LNCaP clone FGC (cell line): ENCODE data around the gene ANKMY2.
"Not testable (repeated sequence)": the region's sequence is repeated elsewhere in the genome, so short reads cannot be mapped to it uniquely, and the experiment has no call there.

Source experiments
- DNase-seq: peaks from one replicate; pipeline ENCODE4 v3.0.0-alpha.2; 2011; ENCODE audit warnings: low read depth
- H3K4me3 ChIP-seq: 2 replicates; pipeline ENCODE4 v1.5.1; 2011; ENCODE audit warnings: mild to moderate bottlenecking, low read depth, low read length, control low read depth
- TF ChIP-seq, protein P1 (sequence below): IDR thresholded peaks from 2 replicates; pipeline ENCODE4 v1.5.1; 2012; ENCODE audit warnings: mild to moderate bottlenecking; ENCODE audit not compliant: control insufficient read depth, insufficient read depth; ENCODE audit errors: extremely low read depth

Gene ANKMY2

DNA sequence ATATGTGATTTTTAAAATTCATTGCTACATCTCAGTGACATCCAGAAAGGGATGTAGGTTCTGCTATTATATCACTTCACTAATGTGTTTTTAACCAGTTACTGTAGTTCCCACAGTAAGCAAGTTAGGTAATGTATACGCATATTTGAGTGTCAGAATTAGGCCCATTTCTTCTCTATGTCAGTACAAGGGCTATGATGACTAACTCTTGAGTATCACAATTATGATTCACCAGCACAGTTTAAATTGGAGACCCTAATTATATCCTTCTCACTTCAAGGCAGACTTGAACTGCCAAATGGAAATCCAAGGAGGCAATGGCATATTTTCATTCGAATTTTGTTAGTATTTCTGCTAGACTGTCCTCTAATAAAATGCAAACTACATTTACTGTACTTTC, 24.0 kb upstream of the ANKMY2 start:
- H3K4me3 ChIP-seq: no peak overlapping the region
- DNase-seq: no peak
- TF ChIP-seq, protein P1, sequence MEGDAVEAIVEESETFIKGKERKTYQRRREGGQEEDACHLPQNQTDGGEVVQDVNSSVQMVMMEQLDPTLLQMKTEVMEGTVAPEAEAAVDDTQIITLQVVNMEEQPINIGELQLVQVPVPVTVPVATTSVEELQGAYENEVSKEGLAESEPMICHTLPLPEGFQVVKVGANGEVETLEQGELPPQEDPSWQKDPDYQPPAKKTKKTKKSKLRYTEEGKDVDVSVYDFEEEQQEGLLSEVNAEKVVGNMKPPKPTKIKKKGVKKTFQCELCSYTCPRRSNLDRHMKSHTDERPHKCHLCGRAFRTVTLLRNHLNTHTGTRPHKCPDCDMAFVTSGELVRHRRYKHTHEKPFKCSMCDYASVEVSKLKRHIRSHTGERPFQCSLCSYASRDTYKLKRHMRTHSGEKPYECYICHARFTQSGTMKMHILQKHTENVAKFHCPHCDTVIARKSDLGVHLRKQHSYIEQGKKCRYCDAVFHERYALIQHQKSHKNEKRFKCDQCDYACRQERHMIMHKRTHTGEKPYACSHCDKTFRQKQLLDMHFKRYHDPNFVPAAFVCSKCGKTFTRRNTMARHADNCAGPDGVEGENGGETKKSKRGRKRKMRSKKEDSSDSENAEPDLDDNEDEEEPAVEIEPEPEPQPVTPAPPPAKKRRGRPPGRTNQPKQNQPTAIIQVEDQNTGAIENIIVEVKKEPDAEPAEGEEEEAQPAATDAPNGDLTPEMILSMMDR: no peak

DNA sequence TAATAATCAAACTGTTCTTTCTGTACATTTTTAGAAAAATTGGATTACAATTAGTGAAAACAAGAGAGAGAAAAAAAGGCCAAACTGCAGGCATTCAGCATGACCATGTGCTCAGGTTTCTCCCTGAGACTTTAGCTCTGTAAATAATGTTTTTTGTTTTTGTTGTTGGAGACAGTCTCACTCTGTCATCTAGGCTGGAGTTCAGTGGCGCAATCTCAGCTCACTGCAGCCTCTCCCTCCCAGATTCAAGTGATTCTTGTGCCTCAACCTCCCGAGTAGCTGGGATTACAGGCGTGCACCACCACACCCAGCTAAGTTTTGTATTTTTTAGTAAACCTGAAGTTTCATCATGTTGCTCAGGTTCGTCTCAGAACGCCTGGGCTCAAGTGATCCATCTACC, 23.4 kb upstream of the ANKMY2 start:
- TF ChIP-seq, protein P1: no peak
- no peak overlapping the region for H3K4me3 ChIP-seq
- no peak for DNase-seq

DNA sequence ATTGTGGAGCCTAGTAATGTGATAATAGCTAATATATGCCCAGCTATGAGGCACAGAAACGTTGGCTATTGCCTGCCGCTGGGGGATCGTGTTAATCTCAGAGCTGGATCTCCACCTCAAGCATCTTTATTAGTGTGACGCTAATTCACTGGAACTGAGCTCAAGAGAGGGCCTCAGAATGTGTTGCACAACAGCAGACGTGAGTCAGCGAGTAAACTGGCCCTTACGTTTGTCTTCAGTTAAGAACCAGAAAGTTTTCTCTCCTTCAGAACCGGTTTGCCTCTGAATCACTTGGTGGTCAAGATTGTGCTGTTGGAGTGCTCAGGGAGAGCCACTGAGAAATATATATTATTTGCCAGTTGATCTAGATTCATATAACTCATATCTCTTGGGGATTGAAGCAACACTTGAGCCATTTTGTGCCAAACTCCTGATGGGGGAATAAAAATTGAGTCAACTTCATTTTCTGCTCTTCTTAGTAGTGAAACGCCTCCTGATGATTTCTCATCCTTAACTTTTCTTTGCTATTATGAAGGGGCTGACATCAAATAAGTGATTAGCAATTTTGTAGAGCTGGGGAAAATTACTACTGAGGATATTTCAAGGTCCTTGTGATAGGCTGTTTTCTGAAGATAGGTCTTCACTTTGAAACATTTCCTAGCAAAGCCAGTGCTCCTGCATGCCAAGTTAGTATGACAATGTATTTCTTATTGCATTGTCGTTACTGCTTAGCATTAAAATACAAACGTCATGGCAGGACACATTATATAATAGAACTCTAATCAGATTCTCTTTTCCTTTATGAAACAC, 22.7 kb upstream of the ANKMY2 start:
- TF ChIP-seq, protein P1: 0 out of 2 replicates have a peak, but pooled peaks have one; percentile 7
- peak; percentile 92 for DNase-seq
- no peak overlapping the region for H3K4me3 ChIP-seq

DNA sequence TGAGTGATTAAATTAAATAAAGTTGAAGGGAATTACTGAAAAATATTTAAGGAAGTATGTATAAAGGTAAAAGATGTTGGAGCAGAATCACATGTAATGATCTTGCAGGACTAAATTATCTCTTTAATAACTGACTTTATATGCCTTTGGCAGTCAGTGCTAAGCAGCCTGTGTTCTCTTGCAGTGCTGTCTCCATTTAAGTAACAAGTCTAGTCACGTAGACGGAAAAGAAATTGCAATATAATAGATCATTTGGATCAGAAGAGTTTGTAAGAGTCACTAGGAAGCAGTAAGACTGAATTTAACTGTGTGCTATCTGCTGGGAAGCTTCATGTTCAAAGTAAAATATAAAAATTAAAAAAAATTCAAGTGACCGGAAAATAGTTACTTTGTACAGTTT, 21.8 kb upstream of the ANKMY2 start:
- no peak overlapping the region for H3K4me3 ChIP-seq
- TF ChIP-seq, protein P1: no peak
- no peak for DNase-seq

DNA sequence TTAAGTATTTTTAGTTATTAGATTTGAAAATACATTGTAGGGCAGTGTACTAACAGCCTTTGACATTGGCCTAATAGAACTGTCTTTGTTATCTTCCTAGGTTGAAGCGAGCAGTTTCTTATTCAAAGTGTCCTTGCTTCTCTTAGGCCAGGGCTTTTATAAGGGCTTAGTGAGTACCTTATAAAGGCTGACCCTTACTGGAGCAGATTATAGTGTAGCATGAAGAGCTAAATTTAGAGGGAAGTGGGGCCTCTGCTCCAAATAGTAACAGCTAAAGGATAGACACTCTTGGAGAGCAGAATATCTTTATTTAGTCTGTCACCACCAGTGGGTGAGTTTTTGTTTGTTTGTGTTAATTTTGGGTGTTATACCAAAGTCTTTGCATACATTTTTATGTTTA, 16.4 kb upstream of the ANKMY2 start:
- TF ChIP-seq, protein P1: no peak
- no peak overlapping the region for H3K4me3 ChIP-seq
- DNase-seq: no peak

DNA sequence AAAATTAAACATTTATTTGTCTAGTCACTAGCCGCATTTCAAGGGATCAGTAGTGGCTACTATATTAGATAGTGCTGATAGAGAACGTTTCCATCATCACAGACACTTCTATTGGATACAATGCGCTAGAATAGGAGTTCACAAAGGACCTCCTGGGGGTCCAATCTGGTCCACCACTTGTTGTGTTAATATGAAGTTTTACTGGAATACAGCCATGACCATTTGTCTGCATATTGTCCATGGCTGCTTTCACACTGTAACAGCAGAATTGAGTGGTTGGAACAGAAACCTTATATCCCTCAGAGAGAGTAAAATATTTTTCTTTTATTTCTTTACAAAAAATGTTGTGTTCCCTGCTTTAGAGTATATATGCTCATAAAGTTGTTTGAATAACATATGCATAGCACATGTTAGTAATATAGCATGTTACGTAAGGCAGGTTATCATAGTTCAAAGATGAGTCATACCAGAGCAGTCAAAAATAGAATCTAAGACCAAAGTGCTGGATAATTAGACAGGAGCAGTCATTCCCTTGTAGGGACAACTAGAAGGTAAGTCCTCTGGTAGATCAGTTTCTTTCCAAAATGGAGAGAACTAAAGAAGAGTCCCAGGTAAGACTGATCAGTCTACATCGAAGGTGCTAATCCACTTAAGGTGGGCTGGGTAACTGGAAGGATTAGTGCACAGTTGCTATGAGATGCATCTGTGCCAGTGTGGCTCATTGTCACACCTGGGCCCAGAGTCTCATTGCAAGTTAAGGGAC, 15.3 kb upstream of the ANKMY2 start:
- H3K4me3 ChIP-seq: no peak overlapping the region
- DNase-seq: no peak
- TF ChIP-seq, protein P1: no peak

DNA sequence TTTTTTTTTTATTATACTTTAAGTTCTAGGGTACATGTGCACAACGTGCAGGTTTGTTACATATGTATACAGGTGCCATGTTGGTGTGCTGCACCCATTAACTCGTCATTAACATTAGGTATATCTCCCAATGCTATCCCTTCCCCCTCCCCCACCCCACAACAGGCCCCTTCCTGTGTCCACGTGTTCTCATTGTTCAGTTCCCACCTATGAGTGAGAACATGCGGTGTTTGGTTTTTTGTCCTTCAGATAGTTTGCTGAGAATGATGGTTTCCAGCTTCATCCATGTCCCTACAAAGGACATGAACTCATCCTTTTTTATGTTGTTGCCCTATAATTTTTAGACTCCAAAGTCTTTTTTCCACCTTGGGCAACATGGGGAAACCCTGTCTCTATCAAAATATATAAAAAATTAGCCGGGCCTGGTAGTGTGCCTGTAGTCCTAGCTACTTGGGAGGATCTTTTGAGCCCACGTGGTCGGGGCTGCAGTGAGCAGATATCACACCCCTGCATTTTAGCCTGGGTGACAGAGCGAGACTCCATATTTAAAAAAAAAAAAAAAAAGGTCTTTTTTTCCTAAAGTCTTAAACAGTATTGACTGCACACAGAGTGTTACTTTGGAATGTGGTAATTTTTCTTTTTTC, 14.4 kb upstream of the ANKMY2 start:
- H3K4me3 ChIP-seq, DNase-seq: not testable (repeated sequence)
